Fibroblast of villous mesenchyme (primary cell): ENCODE data around the gene PERCC1. TPM values are rescaled to one million over a fixed set of nuclear protein-coding genes. Genes with fewer than 3 reads are reported as not detected.

Experiments used
- DNase-seq: peaks from one replicate; pipeline ENCODE4 v3.0.0-alpha.2; 2010; ENCODE audit warnings: low read depth
- H3K4me3 ChIP-seq: 2 replicates; pipeline ENCODE4 v1.5.1; 2011; ENCODE audit warnings: low read depth, mild to moderate bottlenecking, low read length
- total RNA-seq: library from RNA; depleted of rRNA; stranded (reverse); fragments of >200 nt; gene quantifications from 2 replicates; pipeline ENCODE4 v1.2.3, GENCODE V29; 2012
- TF ChIP-seq, protein P1 (sequence below): IDR thresholded peaks from 2 replicates; pipeline ENCODE4 v1.5.1; 2012; ENCODE audit warnings: low read depth, mild to moderate bottlenecking, low read length; ENCODE audit not compliant: insufficient read depth

The PERCC1 gene
- total RNA-seq, 1 donor, result not detected

DNA sequence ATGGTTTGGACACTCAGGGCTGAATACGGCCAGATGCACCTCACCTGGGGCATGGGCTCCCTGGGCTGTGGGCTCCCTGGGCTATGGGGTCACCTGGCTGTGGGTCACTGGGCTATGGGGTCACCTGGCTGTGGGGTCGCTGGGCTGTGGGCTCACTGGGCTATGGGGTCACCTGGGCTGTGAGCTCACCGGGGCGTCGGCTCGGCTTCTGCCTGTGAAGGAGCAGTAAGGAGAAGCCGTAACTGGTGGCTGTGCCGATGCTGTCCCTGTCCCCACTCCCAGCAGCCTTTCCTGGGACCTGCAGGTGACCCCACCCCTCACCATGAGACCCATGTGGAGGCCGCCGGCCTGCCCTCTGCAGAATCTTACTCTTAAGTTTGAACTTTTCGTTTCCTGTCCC is 1.9 kb upstream of the PERCC1 start:
- no peak for DNase-seq
- TF ChIP-seq, protein P1, sequence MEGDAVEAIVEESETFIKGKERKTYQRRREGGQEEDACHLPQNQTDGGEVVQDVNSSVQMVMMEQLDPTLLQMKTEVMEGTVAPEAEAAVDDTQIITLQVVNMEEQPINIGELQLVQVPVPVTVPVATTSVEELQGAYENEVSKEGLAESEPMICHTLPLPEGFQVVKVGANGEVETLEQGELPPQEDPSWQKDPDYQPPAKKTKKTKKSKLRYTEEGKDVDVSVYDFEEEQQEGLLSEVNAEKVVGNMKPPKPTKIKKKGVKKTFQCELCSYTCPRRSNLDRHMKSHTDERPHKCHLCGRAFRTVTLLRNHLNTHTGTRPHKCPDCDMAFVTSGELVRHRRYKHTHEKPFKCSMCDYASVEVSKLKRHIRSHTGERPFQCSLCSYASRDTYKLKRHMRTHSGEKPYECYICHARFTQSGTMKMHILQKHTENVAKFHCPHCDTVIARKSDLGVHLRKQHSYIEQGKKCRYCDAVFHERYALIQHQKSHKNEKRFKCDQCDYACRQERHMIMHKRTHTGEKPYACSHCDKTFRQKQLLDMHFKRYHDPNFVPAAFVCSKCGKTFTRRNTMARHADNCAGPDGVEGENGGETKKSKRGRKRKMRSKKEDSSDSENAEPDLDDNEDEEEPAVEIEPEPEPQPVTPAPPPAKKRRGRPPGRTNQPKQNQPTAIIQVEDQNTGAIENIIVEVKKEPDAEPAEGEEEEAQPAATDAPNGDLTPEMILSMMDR, result no peak
- H3K4me3 ChIP-seq, result no peak overlapping the region

DNA sequence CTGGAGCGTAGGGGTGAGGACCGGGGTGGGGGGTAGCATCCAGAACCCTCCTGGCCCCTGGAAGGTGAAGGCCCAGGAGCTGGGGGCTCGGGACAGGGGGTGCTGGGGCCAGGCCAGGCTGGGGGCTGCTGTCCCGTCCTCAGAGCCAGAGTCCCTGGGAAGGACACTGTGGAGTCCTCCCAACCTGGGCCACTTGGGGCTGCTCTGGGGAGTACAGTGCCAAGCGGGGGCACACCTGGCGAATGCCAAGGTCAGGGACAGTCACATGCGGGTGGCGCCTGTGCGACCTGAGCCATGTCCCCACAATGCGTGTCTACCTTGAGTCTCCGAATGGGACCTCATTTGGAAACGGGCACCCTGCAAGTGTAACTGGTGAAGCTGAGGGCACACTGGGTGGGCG is 1.2 kb upstream of the PERCC1 start:
- TF ChIP-seq, protein P1, result no peak
- no peak overlapping the region for H3K4me3 ChIP-seq
- no peak for DNase-seq

DNA sequence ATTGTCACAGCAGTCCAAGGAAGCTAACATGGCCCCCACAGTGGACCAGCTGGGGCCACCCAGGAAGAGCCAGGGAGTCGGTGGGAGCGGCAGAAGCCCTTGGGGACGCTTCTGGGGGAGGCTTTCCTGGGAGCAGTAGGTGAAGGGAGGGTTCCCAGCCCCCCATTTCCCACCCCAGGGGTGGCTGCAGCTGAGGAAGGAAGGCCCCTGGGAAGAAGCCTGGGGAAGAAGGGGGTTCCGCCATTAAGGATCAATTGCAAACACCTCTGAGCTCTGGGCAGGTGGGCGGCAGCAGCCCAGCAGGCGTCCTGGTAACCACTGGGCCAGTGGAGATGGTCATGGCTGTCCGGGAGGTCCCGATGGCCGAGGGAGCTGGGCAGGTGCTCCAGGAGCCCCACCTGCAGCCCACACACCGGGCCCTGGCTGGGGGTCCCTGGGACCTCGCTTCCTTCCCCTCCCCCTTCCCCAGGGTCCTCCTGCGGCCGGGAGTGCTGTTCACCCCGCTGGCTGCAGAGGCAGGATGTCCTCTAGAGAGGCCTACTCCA is 592 bp upstream of the PERCC1 start:
- no peak overlapping the region for H3K4me3 ChIP-seq
- DNase-seq, result no peak
- TF ChIP-seq, protein P1, result no peak

DNA sequence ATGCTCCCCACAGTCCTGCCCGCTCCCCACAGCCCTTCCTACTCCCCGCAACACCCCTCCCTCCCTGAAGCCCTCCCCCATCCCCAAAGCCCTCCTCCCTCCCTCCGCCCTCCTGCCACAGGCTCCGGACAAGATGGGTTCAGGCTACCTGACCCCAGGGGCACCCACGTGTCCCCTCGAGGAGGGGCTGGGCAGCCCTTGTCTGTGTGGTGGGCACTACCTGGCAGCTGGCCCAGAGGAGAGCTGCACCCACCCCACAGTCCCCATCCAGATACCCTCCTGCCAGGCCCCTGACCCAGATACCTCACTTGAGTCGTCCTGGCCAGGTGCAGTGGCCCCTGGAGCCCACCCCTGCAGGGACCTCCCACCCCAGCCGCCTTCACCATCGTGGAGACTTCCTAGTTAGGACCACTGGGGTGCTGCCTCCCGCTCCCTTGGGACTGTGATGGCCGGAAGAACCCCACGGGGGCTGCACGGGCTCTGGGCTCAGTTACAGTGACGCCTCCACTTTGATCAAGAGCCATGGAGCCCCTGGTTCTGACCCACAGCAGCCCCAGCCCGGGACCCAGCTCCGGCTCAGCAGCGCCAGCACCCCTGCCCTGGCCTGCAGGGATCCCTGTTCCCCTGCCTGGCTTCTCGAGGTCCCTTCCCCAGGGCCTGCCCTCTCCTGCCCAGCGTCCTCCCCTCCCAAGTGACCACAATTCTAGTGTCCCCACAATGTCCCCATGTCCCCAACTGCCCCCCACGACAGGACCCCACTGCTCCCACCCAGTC is 806 bp downstream of the PERCC1 start:
- H3K4me3 ChIP-seq, result no peak overlapping the region
- DNase-seq, result no peak
- TF ChIP-seq, protein P1, result no peak

DNA sequence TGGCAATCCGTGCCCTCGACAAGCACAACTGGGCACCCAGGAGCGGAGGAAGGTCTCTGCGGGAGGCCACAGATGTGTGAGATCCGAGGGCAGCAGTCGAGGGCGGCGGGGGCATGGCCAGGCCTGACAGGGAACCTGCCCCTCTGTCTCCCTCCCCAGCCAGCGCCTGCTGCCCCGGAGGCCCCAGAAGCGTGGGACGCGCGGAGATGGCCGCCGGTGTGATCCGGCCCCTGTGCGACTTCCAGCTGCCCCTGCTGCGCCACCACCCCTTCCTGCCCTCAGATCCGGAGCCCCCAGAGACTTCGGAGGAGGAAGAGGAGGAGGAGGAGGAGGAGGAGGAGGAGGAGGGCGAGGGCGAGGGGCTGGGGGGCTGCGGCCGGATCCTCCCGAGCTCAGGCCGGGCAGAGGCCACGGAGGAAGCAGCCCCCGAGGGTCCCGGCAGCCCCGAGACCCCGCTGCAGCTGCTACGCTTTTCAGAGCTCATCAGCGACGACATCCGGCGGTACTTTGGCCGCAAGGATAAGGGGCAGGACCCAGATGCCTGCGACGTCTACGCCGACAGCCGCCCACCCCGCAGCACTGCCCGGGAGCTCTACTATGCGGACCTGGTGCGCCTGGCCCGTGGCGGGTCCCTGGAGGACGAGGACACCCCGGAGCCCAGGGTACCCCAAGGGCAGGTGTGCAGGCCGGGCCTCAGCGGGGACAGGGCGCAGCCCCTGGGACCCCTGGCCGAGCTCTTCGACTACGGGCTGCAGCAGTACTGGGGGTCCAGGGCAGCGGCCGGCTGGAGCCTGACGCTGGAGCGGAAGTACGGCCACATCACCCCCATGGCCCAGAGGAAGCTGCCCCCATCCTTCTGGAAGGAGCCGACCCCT is 1.7 kb downstream of the PERCC1 start:
- no peak overlapping the region for H3K4me3 ChIP-seq
- TF ChIP-seq, protein P1, result no peak
- DNase-seq, result no peak

DNA sequence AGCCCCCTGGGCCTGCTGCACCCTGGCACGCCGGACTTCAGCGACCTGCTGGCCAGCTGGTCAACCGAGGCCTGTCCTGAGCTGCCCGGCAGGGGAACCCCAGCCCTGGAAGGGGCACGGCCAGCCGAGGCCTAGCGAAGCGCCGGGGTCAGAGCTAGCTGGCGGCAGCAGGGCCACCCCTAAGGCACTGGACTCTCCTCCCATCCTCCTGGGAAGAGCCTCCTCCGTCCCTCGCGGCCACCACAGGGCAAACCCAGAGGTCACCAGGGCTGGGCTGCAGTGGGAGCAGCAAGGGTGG is 2.3 kb downstream of the PERCC1 start:
- TF ChIP-seq, protein P1, result no peak
- no peak overlapping the region for H3K4me3 ChIP-seq
- no peak for DNase-seq
